Stimulated activated CD4-positive, alpha-beta T cell treated with anti-CD3 and anti-CD28 coated beads, Interleukin-2, amount 100 ng/mL, for 24 hours (primary cell): ENCODE data around the gene USP40.

Experiments
- DNase-seq, 2 donors: peaks; one replicate each; pipeline ENCODE4 v3.0.0-alpha.2; 2020

USP40 gene

GRCh38 chr2:233442028-233442310 is 124.6 kb downstream of the USP40 start:
- no peak for DNase-seq

- DNase-seq: no peak
Measured at GRCh38 chr2:233441161-233442027, 125.2 kb downstream of the USP40 start.

- no peak for DNase-seq
Measured at GRCh38 chr2:233440714-233441113, 125.9 kb downstream of the USP40 start.

- no peak for DNase-seq
Measured at GRCh38 chr2:233440314-233440713, 126.3 kb downstream of the USP40 start.

- DNase-seq: no peak
Measured at GRCh38 chr2:233439191-233439590, 127.4 kb downstream of the USP40 start.

- no peak for DNase-seq
Measured at GRCh38 chr2:233438573-233439147, 127.9 kb downstream of the USP40 start.

- DNase-seq: no peak
Measured at GRCh38 chr2:233437439-233437955, 129.1 kb downstream of the USP40 start.

- DNase-seq: no peak
Measured at GRCh38 chr2:233436691-233437438, 129.7 kb downstream of the USP40 start.

- DNase-seq: no peak
Measured at GRCh38 chr2:233436191-233436581, 130.4 kb downstream of the USP40 start.

GRCh38 chr2:233435436-233436190 is 131.0 kb downstream of the USP40 start:
- no peak for DNase-seq

- no peak for DNase-seq
Measured at GRCh38 chr2:233434666-233435330, 131.8 kb downstream of the USP40 start.

GRCh38 chr2:233433794-233434193 is 132.8 kb downstream of the USP40 start:
- no peak for DNase-seq

GRCh38 chr2:233433029-233433428 is 133.6 kb downstream of the USP40 start:
- DNase-seq: no peak

GRCh38 chr2:233430651-233431050 is 135.9 kb downstream of the USP40 start:
- DNase-seq: no peak

GRCh38 chr2:233430081-233430480 is 136.5 kb downstream of the USP40 start:
- DNase-seq: no peak

- DNase-seq: no peak
Measured at GRCh38 chr2:233429175-233429897, 137.2 kb downstream of the USP40 start.

- DNase-seq: no peak
Measured at GRCh38 chr2:233428438-233428837, 138.1 kb downstream of the USP40 start.

GRCh38 chr2:233428008-233428407 is 138.6 kb downstream of the USP40 start:
- no peak for DNase-seq

- DNase-seq: peak; percentile 69 to 77
Measured at GRCh38 chr2:233426619-233427342, 139.8 kb downstream of the USP40 start.
